Lower leg skin (tissue), 4 donors: ENCODE data around the gene NFASC. TPM values are rescaled to one million over a fixed set of nuclear protein-coding genes. Genes with fewer than 3 reads are reported as not detected.

Experiments
- DNase-seq, 2 donors: peaks; one replicate each; pipeline ENCODE4 v3.0.0-alpha.2; 2019; ENCODE audit warnings: low spot score in 2 of 2
- H3K4me3 ChIP-seq: fragments of 200-600 bp; sonication (generic); 2 replicates; pipeline ENCODE4 v1.5.1; 2017; ENCODE audit warnings: mild to moderate bottlenecking, low read depth; ENCODE audit not compliant: poor library complexity, severe bottlenecking
- CTCF ChIP-seq, 3 donors: fragments of 450-650 bp; IDR thresholded peaks; one replicate each; pipeline ENCODE4 v1.5.1; 2016; ENCODE audit warnings: antibody characterized with exemption in 3 of 3, mild to moderate bottlenecking in 3 of 3, moderate library complexity in 2 of 3
- POLR2A ChIP-seq, 2 donors: fragments of 450-650 bp; IDR thresholded peaks; one replicate each; pipeline ENCODE4 v1.6.1; 2016 to 2017; ENCODE audit warnings: antibody characterized with exemption in 2 of 2, mild to moderate bottlenecking in 1 of 2, moderate library complexity in 1 of 2
- WGBS, 2 donors: methylation state at CpG; one replicate each; pipeline ENCODE4 v1.1.5; 2018; 5-methylcytosine and 5-hydroxymethylcytosine counted together
- intact Hi-C: fragments of 100-400 bp; cut with DNase I; formaldehyde crosslinking; loops from one replicate; pipeline ENCODE4 v1.15.0; 2023; ENCODE audit warnings: low total_unique reads
- total RNA-seq, 4 donors: library from RNA; depleted of rRNA; stranded (reverse); fragments of >200 nt; gene quantifications; one replicate each; pipeline ENCODE4 v1.1.0, GENCODE V29; 2016

Gene NFASC
- total RNA-seq, 4 donors from 2014 or later: 10.2 to 17.2 (median 14.2) TPM

- no peak for DNase-seq
- no peak overlapping the region for H3K4me3 ChIP-seq
- WGBS, 2 donors: 70 to 84% methylated on average over 5 of the region's 5 CpGs
- intact Hi-C loops: no loop called here
- TF ChIP-seq POLR2A (IDR thresholded peaks at IDR 0.05) (no peak), CTCF (IDR thresholded peaks at IDR 0.05) (no peak)
Measured at GRCh38 chr1:204896787-204897469, 26.3 kb downstream of the NFASC start.

DNA sequence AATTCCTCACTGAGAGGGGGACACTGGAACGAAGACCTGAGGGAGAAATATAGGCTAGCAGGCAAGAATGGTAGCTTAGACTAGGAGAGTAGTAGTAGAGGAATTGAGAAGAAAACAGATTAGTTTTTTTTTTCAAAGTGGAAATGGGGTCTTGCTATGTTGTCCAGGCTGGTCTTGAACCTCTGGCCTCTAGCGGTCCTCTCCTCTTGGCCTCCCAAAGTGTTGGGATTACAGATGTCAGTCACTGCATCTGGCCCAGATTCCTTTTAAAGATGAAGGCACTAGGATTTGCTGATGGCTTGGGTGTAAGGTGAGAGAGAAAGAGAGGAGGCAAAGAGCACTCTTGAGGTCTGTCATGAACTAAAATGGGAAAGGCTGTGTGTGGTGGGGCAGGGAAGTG lies 30.1 kb downstream of the NFASC start:
- no peak for DNase-seq
- TF ChIP-seq POLR2A (IDR thresholded peaks at IDR 0.05): no peak
- TF ChIP-seq CTCF (IDR thresholded peaks at IDR 0.05): no peak
- 82 to 84% methylated on average over 2 of the region's 2 CpGs for WGBS, 2 donors
- intact Hi-C loops: no loop called here
- H3K4me3 ChIP-seq: no peak overlapping the region

DNA sequence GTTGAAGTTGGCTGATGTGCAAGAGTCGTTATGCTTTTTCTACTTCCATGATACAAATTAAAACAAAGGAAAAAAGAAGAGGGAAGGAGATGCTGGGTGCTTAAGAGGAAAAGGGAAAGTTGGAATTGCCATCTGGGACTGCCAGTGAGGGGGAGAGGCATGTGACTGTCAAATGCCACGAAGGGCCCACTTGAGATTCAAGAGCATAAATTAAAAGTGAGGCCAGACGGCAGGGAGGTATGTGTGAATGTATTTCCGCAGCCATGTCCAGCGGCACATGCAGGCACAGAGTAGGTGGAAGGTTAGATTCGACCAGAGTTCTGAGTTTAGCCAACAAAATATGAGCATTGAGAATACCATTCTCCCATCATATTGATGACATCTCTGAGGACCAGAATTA lies 32.0 kb downstream of the NFASC start:
- TF ChIP-seq POLR2A (IDR thresholded peaks at IDR 0.05): no peak
- TF ChIP-seq CTCF (IDR thresholded peaks at IDR 0.05): no peak
- intact Hi-C loops: no loop called here
- H3K4me3 ChIP-seq: no peak overlapping the region
- WGBS, 2 donors: 73% methylated on average over 6 of the region's 6 CpGs
- DNase-seq: peak in 1 of 2 donors; percentile 37

DNA sequence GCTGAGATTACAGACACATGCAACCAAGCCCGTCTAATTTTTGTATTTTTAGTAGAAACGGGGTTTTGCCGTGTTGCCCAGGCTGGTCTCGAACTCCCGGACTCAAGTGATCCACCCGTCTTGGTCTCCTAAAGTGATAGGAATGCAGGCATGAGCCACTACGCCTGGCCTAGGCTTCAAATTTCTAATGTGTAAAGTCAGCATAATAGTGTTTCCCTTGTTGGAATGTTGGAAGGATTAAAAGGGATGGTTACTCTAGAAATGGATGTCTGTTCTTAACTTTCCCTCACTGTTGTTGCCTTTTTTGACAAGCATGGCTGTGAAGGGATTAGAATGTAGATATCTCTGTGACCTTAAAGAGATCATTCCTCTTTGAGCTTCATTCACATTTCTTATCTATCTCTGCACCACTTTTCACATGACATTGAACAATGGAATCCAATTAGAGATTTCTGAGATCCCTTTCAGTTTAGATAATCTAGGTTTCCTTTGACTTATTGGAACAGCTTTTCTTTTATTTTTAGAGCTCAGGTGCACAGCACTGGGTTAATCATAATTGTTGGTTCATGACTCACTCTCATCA lies 33.7 kb downstream of the NFASC start:
- WGBS, 2 donors: 88 to 90% methylated on average over 7 of the region's 7 CpGs
- DNase-seq: no peak
- H3K4me3 ChIP-seq: no peak overlapping the region
- TF ChIP-seq POLR2A (IDR thresholded peaks at IDR 0.05) (no peak), CTCF (IDR thresholded peaks at IDR 0.05) (no peak)
- intact Hi-C loops: no loop called here

GRCh38 chr1:204909109-204909508 lies 38.4 kb downstream of the NFASC start:
- intact Hi-C loops: no loop called here

More at GRCh38 chr1:204909109-204909508, 38.4 kb downstream of the NFASC start:
- 84 to 88% methylated on average over 3 of the region's 3 CpGs for WGBS, 2 donors
- no peak overlapping the region for H3K4me3 ChIP-seq
- TF ChIP-seq CTCF (IDR thresholded peaks at IDR 0.05) (no peak), POLR2A (IDR thresholded peaks at IDR 0.05) (no peak)
- DNase-seq: no peak
